HepG2 (cell line): ENCODE measurements around the gene RRAD. TPM values are rescaled to one million over a fixed set of nuclear protein-coding genes. Genes with fewer than 3 reads are reported as not detected.

Source experiments
- FOXP1 ChIP-seq, 2 experiments: fragments of 450-650 bp in 1 of 2; IDR thresholded peaks; 2 replicates each; pipeline ENCODE4 v1.6.1; 2017 to 2018; ENCODE audit warnings: antibody characterized with exemption in 1 of 2
- JUND ChIP-seq: sonication (generic); formaldehyde crosslinking; IDR thresholded peaks from 2 replicates; pipeline ENCODE4 v1.8.0; 2022; ENCODE audit warnings: mild to moderate bottlenecking, missing genetic modification reagents
- KDM6A ChIP-seq: IDR thresholded peaks from 2 replicates; pipeline ENCODE4 v1.6.1; 2016; ENCODE audit warnings: low read depth
- MBNL3 ChIP-seq: fragments of 250-450 bp; sonication (Bioruptor Pico); conservative IDR thresholded peaks from 2 replicates; pipeline ENCODE4 v1.8.0; 2022; ENCODE audit warnings: mild to moderate bottlenecking, inconsistent platforms
- PHF21A ChIP-seq: sonication (generic); formaldehyde crosslinking; IDR thresholded peaks from 2 replicates; pipeline ENCODE4 v1.5.0; 2020; ENCODE audit warnings: mild to moderate bottlenecking, missing genetic modification reagents
- PITX1 ChIP-seq: sonication (generic); formaldehyde crosslinking; IDR thresholded peaks from 2 replicates; pipeline ENCODE4 v1.5.1; 2020; ENCODE audit warnings: mild to moderate bottlenecking, missing genetic modification reagents
- polyA plus RNA-seq, 8 experiments: library from polyadenylated mRNA; depleted of rRNA in 3 of 8; stranded (reverse) in 7 of 8; unstranded in 1 of 8; fragments of >200 nt; fragmentation: Illumina TruSeq in 4 of 8; extraction: Trizol in 4 of 8; gene quantifications; 2 replicates each; pipeline versions ENCODE4 v1.2.1 to v1.2.3, GENCODE V29; 2011 to 2016; ENCODE audit warnings: low read depth in 4 of 8, missing spikeins in 1 of 8, mixed read lengths in 1 of 8; ENCODE audit not compliant: insufficient read depth in 1 of 8
- total RNA-seq, 5 experiments: library from RNA; depleted of rRNA; stranded (reverse); fragments of >200 nt; fragmentation: Illumina TruSeq; extraction: Trizol; gene quantifications; 2 replicates each; pipeline ENCODE4 v1.2.3, GENCODE V29; 2016; ENCODE audit warnings: low read depth in 1 of 5
- TF ChIP-seq, protein P1 (sequence below): sonication (generic); formaldehyde crosslinking; IDR thresholded peaks from 2 replicates; pipeline ENCODE4 v1.4.0; 2020; ENCODE audit warnings: missing genetic modification reagents
- TF ChIP-seq, protein P2 (sequence below), 2 experiments: fragments of 450-650 bp in 1 of 2; sonication (generic) in 1 of 2; formaldehyde crosslinking; IDR thresholded peaks; 2 replicates each; pipeline versions ENCODE4 v1.5.0 to v1.8.0; 2020 to 2022; ENCODE audit warnings: mild to moderate bottlenecking in 1 of 2, missing genetic modification reagents in 1 of 2
- TF ChIP-seq, protein P3 (sequence below): sonication (generic); formaldehyde crosslinking; IDR thresholded peaks from 2 replicates; pipeline ENCODE4 v1.4.0; 2020; ENCODE audit warnings: missing genetic modification reagents
- TF ChIP-seq, protein P4 (sequence below): sonication (generic); formaldehyde crosslinking; IDR thresholded peaks from 2 replicates; pipeline ENCODE4 v1.4.0; 2020; ENCODE audit warnings: mild to moderate bottlenecking, missing genetic modification reagents
- TF ChIP-seq, protein P5 (sequence below): sonication (generic); formaldehyde crosslinking; IDR thresholded peaks from 2 replicates; pipeline ENCODE4 v1.4.0; 2020; ENCODE audit warnings: missing genetic modification reagents, mild to moderate bottlenecking, borderline replicate concordance
- TF ChIP-seq, protein P6 (sequence below): sonication (generic); formaldehyde crosslinking; IDR thresholded peaks from 2 replicates; pipeline ENCODE4 v1.4.0; 2020; ENCODE audit warnings: mild to moderate bottlenecking, missing genetic modification reagents
- TF ChIP-seq, protein P7 (sequence below): IDR thresholded peaks from 2 replicates; pipeline ENCODE4 v1.6.1; 2018; ENCODE audit warnings: missing genetic modification reagents

Gene RRAD
- total and polyA plus RNA-seq, 2 of the 13 experiments (the other 11 are each of a cell fraction or from before 2014, with no cell fraction given): 0.80 to 1.1 TPM

DNA sequence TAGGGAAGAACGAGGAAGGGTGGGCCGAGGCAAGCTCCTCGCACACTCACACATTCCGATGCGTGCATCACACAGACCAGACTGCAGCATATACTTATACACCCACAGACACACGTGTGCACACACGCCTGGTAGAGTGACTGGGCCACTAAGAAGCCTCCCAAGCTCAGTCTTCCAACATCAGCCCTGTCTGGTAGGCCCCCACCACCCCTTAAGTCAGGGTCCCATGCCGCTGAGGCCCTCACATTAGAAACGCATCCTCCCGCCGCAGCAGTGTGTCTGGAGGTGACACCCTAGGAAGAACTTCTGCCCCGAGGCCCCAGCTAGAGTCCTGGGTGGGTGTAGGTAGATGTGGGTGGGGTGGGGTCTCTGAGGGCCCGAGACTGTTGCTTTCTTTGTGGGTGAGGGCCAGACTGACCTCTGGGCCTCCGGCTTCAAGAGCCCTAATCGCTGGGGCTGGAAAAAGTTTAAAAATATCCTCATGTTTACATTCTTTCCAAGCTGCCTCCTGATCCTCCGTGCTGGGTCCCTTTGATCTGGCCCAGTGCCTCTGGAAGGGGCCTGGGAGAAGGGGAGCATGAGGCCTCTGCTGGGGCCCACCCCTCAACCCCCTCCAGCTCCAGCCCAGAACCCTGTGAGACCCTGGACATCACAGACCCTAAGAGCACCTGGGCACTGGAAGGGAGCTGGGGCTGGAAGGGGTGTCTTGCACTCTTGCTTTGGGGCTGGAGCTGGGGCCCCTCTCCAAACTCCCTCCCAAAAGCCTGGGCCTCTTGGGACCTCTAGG lies 20.3 kb downstream of the RRAD start (continued):
- TF ChIP-seq, protein P1, sequence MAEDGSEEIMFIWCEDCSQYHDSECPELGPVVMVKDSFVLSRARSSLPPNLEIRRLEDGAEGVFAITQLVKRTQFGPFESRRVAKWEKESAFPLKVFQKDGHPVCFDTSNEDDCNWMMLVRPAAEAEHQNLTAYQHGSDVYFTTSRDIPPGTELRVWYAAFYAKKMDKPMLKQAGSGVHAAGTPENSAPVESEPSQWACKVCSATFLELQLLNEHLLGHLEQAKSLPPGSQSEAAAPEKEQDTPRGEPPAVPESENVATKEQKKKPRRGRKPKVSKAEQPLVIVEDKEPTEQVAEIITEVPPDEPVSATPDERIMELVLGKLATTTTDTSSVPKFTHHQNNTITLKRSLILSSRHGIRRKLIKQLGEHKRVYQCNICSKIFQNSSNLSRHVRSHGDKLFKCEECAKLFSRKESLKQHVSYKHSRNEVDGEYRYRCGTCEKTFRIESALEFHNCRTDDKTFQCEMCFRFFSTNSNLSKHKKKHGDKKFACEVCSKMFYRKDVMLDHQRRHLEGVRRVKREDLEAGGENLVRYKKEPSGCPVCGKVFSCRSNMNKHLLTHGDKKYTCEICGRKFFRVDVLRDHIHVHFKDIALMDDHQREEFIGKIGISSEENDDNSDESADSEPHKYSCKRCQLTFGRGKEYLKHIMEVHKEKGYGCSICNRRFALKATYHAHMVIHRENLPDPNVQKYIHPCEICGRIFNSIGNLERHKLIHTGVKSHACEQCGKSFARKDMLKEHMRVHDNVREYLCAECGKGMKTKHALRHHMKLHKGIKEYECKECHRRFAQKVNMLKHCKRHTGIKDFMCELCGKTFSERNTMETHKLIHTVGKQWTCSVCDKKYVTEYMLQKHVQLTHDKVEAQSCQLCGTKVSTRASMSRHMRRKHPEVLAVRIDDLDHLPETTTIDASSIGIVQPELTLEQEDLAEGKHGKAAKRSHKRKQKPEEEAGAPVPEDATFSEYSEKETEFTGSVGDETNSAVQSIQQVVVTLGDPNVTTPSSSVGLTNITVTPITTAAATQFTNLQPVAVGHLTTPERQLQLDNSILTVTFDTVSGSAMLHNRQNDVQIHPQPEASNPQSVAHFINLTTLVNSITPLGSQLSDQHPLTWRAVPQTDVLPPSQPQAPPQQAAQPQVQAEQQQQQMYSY (CRISPR knock-in tag): no peak
- no peak for TF ChIP-seq MBNL3 (CRISPR knock-in tag)
- peak; percentile 90 for TF ChIP-seq PITX1 (CRISPR knock-in tag)
- TF ChIP-seq KDM6A (CRISPR knock-in tag): peak; percentile 98
- TF ChIP-seq, protein P2, sequence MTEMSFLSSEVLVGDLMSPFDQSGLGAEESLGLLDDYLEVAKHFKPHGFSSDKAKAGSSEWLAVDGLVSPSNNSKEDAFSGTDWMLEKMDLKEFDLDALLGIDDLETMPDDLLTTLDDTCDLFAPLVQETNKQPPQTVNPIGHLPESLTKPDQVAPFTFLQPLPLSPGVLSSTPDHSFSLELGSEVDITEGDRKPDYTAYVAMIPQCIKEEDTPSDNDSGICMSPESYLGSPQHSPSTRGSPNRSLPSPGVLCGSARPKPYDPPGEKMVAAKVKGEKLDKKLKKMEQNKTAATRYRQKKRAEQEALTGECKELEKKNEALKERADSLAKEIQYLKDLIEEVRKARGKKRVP (CRISPR knock-in tag; IDR thresholded peaks at IDR 0.05): no peak
- TF ChIP-seq, protein P3, sequence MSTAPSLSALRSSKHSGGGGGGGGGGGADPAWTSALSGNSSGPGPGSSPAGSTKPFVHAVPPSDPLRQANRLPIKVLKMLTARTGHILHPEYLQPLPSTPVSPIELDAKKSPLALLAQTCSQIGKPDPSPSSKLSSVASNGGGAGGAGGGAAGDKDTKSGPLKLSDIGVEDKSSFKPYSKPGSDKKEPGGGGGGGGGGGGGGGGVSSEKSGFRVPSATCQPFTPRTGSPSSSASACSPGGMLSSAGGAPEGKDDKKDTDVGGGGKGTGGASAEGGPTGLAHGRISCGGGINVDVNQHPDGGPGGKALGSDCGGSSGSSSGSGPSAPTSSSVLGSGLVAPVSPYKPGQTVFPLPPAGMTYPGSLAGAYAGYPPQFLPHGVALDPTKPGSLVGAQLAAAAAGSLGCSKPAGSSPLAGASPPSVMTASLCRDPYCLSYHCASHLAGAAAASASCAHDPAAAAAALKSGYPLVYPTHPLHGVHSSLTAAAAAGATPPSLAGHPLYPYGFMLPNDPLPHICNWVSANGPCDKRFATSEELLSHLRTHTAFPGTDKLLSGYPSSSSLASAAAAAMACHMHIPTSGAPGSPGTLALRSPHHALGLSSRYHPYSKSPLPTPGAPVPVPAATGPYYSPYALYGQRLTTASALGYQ: peak; percentile 87
- TF ChIP-seq FOXP1 (IDR thresholded peaks at IDR 0.05): no peak
- peak; percentile 66 for TF ChIP-seq FOXP1 (CRISPR knock-in tag; IDR thresholded peaks at IDR 0.05)
- peak; percentile 68 for TF ChIP-seq JUND (CRISPR knock-in tag)
- TF ChIP-seq, protein P4, sequence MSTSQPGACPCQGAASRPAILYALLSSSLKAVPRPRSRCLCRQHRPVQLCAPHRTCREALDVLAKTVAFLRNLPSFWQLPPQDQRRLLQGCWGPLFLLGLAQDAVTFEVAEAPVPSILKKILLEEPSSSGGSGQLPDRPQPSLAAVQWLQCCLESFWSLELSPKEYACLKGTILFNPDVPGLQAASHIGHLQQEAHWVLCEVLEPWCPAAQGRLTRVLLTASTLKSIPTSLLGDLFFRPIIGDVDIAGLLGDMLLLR: no peak
- TF ChIP-seq, protein P5, sequence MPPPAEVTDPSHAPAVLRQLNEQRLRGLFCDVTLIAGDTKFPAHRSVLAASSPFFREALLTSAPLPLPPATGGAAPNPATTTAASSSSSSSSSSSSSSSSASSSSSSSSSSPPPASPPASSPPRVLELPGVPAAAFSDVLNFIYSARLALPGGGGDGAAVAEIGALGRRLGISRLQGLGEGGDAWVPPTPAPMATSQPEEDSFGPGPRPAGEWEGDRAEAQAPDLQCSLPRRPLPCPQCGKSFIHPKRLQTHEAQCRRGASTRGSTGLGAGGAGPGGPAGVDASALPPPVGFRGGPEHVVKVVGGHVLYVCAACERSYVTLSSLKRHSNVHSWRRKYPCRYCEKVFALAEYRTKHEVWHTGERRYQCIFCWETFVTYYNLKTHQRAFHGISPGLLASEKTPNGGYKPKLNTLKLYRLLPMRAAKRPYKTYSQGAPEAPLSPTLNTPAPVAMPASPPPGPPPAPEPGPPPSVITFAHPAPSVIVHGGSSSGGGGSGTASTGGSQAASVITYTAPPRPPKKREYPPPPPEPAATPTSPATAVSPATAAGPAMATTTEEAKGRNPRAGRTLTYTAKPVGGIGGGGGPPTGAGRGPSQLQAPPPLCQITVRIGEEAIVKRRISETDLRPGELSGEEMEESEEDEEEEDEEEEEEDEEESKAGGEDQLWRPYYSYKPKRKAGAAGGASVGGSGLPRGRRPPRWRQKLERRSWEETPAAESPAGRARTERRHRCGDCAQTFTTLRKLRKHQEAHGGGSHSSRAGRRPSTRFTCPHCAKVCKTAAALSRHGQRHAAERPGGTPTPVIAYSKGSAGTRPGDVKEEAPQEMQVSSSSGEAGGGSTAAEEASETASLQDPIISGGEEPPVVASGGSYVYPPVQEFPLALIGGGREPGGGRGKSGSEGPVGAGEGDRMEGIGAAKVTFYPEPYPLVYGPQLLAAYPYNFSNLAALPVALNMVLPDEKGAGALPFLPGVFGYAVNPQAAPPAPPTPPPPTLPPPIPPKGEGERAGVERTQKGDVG: no peak; the same call in 1 of the 2 replicates
- TF ChIP-seq PHF21A (CRISPR knock-in tag): no peak; the same call in 1 of the 2 replicates
- TF ChIP-seq, protein P6, sequence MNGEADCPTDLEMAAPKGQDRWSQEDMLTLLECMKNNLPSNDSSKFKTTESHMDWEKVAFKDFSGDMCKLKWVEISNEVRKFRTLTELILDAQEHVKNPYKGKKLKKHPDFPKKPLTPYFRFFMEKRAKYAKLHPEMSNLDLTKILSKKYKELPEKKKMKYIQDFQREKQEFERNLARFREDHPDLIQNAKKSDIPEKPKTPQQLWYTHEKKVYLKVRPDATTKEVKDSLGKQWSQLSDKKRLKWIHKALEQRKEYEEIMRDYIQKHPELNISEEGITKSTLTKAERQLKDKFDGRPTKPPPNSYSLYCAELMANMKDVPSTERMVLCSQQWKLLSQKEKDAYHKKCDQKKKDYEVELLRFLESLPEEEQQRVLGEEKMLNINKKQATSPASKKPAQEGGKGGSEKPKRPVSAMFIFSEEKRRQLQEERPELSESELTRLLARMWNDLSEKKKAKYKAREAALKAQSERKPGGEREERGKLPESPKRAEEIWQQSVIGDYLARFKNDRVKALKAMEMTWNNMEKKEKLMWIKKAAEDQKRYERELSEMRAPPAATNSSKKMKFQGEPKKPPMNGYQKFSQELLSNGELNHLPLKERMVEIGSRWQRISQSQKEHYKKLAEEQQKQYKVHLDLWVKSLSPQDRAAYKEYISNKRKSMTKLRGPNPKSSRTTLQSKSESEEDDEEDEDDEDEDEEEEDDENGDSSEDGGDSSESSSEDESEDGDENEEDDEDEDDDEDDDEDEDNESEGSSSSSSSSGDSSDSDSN (CRISPR knock-in tag): peak; percentile 61; the same call in 1 of the 2 replicates
- TF ChIP-seq, protein P7, sequence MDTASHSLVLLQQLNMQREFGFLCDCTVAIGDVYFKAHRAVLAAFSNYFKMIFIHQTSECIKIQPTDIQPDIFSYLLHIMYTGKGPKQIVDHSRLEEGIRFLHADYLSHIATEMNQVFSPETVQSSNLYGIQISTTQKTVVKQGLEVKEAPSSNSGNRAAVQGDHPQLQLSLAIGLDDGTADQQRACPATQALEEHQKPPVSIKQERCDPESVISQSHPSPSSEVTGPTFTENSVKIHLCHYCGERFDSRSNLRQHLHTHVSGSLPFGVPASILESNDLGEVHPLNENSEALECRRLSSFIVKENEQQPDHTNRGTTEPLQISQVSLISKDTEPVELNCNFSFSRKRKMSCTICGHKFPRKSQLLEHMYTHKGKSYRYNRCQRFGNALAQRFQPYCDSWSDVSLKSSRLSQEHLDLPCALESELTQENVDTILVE (CRISPR knock-in tag): peak; percentile 77; the same call in 1 of the 2 replicates
